ENCODE measurements around the gene TCF3. TPM values are rescaled to one million over a fixed set of nuclear protein-coding genes. Genes with fewer than 3 reads are reported as not detected.

TCF3 gene
- polyA plus RNA-seq, 1 donor from 2014 or later, result 31.7 TPM

DNA sequence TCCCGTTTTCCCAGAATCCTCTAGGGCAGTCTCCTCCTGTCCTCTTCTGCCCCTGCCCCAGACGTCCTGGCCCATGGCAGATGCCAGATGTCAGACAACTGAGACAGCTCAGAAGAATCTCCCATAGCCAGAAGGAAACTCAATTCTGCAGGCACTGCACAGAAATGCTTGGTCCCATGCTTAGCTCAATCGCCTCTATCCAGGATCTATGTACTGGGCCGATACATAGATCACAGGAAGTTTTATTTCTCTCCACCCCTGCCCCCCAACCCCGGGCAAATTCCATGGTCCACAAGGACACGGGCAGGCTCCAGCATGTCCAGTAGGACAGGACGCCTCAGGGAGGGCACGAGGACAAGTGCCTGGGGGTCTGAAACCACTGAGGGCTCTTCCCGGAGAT, 64.5 kb downstream of the TCF3 start:
- H3F3A ChIP-seq (ENCODE audit: insufficient read depth, low read length, poor library complexity, severe bottlenecking), result no peaks in the 10 kb centered on the region
- peaks cover 54% of the 10 kb centered on the region for H3K79me2 ChIP-seq (replicated peaks; ENCODE audit: insufficient read depth, low read length)
- no peak overlapping the region for H2AFZ ChIP-seq (ENCODE audit: low read depth, low read length)
- TF ChIP-seq POLR2AphosphoS5 (IDR thresholded peaks at IDR 0.05) (no peak), RAD21 (conservative IDR thresholded peaks at IDR 0.05) (no peak), SMC3 (conservative IDR thresholded peaks at IDR 0.05; ENCODE audit: poor library complexity) (no peak), MXI1 (conservative IDR thresholded peaks at IDR 0.05; ENCODE audit: poor library complexity, severe bottlenecking) (no peak), TAF1 (IDR thresholded peaks at IDR 0.05; ENCODE audit: low read depth) (no peak), EZH2 (IDR thresholded peaks at IDR 0.05; ENCODE audit: borderline replicate concordance, insufficient read depth, low read length, poor library complexity, severe bottlenecking) (no peak), EP300 (conservative IDR thresholded peaks at IDR 0.05; ENCODE audit: poor library complexity, severe bottlenecking) (no peak)
- TF ChIP-seq, protein P1, sequence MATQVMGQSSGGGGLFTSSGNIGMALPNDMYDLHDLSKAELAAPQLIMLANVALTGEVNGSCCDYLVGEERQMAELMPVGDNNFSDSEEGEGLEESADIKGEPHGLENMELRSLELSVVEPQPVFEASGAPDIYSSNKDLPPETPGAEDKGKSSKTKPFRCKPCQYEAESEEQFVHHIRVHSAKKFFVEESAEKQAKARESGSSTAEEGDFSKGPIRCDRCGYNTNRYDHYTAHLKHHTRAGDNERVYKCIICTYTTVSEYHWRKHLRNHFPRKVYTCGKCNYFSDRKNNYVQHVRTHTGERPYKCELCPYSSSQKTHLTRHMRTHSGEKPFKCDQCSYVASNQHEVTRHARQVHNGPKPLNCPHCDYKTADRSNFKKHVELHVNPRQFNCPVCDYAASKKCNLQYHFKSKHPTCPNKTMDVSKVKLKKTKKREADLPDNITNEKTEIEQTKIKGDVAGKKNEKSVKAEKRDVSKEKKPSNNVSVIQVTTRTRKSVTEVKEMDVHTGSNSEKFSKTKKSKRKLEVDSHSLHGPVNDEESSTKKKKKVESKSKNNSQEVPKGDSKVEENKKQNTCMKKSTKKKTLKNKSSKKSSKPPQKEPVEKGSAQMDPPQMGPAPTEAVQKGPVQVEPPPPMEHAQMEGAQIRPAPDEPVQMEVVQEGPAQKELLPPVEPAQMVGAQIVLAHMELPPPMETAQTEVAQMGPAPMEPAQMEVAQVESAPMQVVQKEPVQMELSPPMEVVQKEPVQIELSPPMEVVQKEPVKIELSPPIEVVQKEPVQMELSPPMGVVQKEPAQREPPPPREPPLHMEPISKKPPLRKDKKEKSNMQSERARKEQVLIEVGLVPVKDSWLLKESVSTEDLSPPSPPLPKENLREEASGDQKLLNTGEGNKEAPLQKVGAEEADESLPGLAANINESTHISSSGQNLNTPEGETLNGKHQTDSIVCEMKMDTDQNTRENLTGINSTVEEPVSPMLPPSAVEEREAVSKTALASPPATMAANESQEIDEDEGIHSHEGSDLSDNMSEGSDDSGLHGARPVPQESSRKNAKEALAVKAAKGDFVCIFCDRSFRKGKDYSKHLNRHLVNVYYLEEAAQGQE (IDR thresholded peaks at IDR 0.05; ENCODE audit: borderline replicate concordance), result no peak
- TF ChIP-seq, protein P2, sequence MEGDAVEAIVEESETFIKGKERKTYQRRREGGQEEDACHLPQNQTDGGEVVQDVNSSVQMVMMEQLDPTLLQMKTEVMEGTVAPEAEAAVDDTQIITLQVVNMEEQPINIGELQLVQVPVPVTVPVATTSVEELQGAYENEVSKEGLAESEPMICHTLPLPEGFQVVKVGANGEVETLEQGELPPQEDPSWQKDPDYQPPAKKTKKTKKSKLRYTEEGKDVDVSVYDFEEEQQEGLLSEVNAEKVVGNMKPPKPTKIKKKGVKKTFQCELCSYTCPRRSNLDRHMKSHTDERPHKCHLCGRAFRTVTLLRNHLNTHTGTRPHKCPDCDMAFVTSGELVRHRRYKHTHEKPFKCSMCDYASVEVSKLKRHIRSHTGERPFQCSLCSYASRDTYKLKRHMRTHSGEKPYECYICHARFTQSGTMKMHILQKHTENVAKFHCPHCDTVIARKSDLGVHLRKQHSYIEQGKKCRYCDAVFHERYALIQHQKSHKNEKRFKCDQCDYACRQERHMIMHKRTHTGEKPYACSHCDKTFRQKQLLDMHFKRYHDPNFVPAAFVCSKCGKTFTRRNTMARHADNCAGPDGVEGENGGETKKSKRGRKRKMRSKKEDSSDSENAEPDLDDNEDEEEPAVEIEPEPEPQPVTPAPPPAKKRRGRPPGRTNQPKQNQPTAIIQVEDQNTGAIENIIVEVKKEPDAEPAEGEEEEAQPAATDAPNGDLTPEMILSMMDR (IDR thresholded peaks at IDR 0.05; ENCODE audit: poor library complexity, severe bottlenecking), result no peak
- H3K36me3 ChIP-seq (ENCODE audit: insufficient read depth, low read length), result no peaks in the 10 kb centered on the region
- H3K27ac ChIP-seq (ENCODE audit: low read length), result no peak overlapping the region
- no peak overlapping the region for H3K9ac ChIP-seq (ENCODE audit: low read length)
- H3K4me2 ChIP-seq (ENCODE audit: low read length), result no peak overlapping the region
- H4K20me1 ChIP-seq (ENCODE audit: insufficient read depth), result no peaks in the 10 kb centered on the region
- no peaks in the 10 kb centered on the region for H3K9me2 ChIP-seq (ENCODE audit: insufficient read depth, low read length)
- no peaks in the 10 kb centered on the region for H3K9me3 ChIP-seq (ENCODE audit: low read length)
- H3K27me3 ChIP-seq (ENCODE audit: insufficient read depth, low read depth, low read length), result no peaks in the 10 kb centered on the region
- H3K4me3 ChIP-seq (ENCODE audit: low read length), result no peak overlapping the region

DNA sequence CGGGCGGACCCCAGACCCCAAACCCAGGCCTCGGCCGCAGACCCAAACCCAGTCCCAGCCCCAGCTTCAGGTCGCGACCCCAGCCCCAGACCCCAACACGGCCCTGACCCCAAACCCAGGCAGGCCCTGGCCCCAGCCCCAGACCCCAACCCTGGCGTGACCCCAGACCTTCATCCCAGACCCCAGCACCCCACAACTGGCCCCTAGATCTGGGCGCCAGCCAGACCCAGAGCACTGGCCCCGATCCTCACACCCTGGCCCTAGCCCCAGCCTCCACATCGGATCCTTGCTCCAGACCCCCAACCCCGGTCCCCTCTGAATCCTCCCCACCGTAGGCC, 67.2 kb downstream of the TCF3 start:
- Histone ChIP-seq H3K4me3 (ENCODE audit: low read length) (no peak overlapping the region), H3K79me2 (replicated peaks; ENCODE audit: insufficient read depth, low read length) (peaks cover 35% of the 10 kb centered on the region), H3K27ac (ENCODE audit: low read length) (no peak overlapping the region), H3F3A (ENCODE audit: insufficient read depth, low read length, poor library complexity, severe bottlenecking) (no peaks in the 10 kb centered on the region), H4K20me1 (ENCODE audit: insufficient read depth) (no peaks in the 10 kb centered on the region), H3K4me2 (ENCODE audit: low read length) (no peak overlapping the region), H3K36me3 (ENCODE audit: insufficient read depth, low read length) (peaks cover 7% of the 10 kb centered on the region), H3K9me2 (ENCODE audit: insufficient read depth, low read length) (no peaks in the 10 kb centered on the region), H3K9me3 (ENCODE audit: low read length) (no peaks in the 10 kb centered on the region), H3K27me3 (ENCODE audit: insufficient read depth, low read depth, low read length) (no peaks in the 10 kb centered on the region), H3K9ac (ENCODE audit: low read length) (no peak overlapping the region), H2AFZ (ENCODE audit: low read depth, low read length) (no peak overlapping the region)
- no peak for TF ChIP-seq TAF1 (IDR thresholded peaks at IDR 0.05; ENCODE audit: low read depth)
- no peak for TF ChIP-seq EP300 (conservative IDR thresholded peaks at IDR 0.05; ENCODE audit: poor library complexity, severe bottlenecking)
- no peak for TF ChIP-seq RAD21 (conservative IDR thresholded peaks at IDR 0.05)
- TF ChIP-seq, protein P1 (IDR thresholded peaks at IDR 0.05; ENCODE audit: borderline replicate concordance), result no peak
- no peak for TF ChIP-seq MXI1 (conservative IDR thresholded peaks at IDR 0.05; ENCODE audit: poor library complexity, severe bottlenecking)
- TF ChIP-seq POLR2AphosphoS5 (IDR thresholded peaks at IDR 0.05), result no peak
- TF ChIP-seq EZH2 (IDR thresholded peaks at IDR 0.05; ENCODE audit: borderline replicate concordance, insufficient read depth, low read length, poor library complexity, severe bottlenecking), result no peak
- no peak for TF ChIP-seq SMC3 (conservative IDR thresholded peaks at IDR 0.05; ENCODE audit: poor library complexity)
